Measurements from ENCODE around the gene FRMD4A.

- TF ChIP-seq POLR2A (IDR thresholded peaks at IDR 0.05) (no peak), CTCF (IDR thresholded peaks at IDR 0.05) (no peak)
Measured at GRCh38 chr10:14156104-14156503, 174.6 kb downstream of the FRMD4A start.
